ENCODE measurements around the gene EMP2.

DNA sequence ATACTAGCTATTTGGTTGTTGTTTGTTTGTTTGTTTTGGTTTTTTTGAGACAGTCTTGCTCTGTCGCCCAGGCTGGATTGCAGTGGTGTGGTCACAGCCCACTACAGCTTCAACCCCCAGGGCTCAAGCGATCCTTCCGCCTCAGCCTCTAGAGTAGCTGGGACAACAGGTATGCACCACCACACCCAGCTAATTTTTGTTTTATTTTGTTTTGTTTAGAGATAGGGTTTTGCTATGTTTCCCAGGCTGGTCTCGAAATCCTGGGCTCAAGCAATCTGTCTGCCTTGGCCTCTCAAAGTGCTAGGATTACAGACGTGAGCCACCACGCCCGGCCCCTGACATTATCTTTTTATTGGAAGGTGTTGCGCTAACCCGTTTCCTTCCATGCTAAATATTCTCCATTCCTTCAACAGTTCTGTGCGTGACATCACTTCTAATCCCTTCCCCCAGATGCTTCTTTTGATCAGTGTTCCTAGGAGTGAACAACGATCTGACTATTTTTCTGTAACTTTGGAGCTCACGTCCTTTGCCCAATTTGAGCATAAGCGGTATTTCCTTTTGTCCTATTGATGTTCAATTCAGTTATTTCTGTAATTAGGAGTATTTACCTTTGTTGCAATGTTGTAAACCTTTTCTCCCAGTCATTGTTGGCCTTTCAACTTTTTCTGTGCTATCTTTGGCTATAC is 30.2 kb upstream of the EMP2 start:
- TF ChIP-seq, protein P1, sequence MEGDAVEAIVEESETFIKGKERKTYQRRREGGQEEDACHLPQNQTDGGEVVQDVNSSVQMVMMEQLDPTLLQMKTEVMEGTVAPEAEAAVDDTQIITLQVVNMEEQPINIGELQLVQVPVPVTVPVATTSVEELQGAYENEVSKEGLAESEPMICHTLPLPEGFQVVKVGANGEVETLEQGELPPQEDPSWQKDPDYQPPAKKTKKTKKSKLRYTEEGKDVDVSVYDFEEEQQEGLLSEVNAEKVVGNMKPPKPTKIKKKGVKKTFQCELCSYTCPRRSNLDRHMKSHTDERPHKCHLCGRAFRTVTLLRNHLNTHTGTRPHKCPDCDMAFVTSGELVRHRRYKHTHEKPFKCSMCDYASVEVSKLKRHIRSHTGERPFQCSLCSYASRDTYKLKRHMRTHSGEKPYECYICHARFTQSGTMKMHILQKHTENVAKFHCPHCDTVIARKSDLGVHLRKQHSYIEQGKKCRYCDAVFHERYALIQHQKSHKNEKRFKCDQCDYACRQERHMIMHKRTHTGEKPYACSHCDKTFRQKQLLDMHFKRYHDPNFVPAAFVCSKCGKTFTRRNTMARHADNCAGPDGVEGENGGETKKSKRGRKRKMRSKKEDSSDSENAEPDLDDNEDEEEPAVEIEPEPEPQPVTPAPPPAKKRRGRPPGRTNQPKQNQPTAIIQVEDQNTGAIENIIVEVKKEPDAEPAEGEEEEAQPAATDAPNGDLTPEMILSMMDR (conservative IDR thresholded peaks at IDR 0.05 in 1 of 2, IDR thresholded peaks at IDR 0.05 in 1 of 2; ENCODE audit: extremely low read depth in 1 of 2, insufficient read depth in 1 of 2, low read depth in 1 of 2, low read length in 2 of 2), result no peak
- no peak for TF ChIP-seq EZH2 (IDR thresholded peaks at IDR 0.05; ENCODE audit: borderline replicate concordance, low read length)

All from mammary epithelial cell (primary cell).